T follicular helper cell (primary cell): ENCODE measurements around the gene PLA2G7.

Source experiments
- DNase-seq: peaks from one replicate; pipeline ENCODE4 v3.0.0-alpha.2; 2020; ENCODE audit warnings: low read depth

The PLA2G7 gene

GRCh38 chr6:46688966-46689335 is 46.2 kb downstream of the PLA2G7 start:
- DNase-seq: no peak

- no peak for DNase-seq
These were observed 46.8 kb downstream of the PLA2G7 start for GRCh38 chr6:46688117-46688965.

- DNase-seq: no peak
These were observed 47.5 kb downstream of the PLA2G7 start, which contains the start of gene TDRD6 for GRCh38 chr6:46687619-46688097. TDRD6 (plus strand) TSS chr6:46687885; CDS start chr6:46688129, 244 bp downstream.

- no peak for DNase-seq
These were observed 50.4 kb downstream of the PLA2G7 start for GRCh38 chr6:46684771-46685170.

- DNase-seq: no peak
These were observed 57.9 kb downstream of the PLA2G7 start for GRCh38 chr6:46677314-46677654.

GRCh38 chr6:46676604-46677313 is 58.4 kb downstream of the PLA2G7 start:
- no peak for DNase-seq

- DNase-seq: no peak
These were observed 60.8 kb downstream of the PLA2G7 start for GRCh38 chr6:46674410-46674809.

- DNase-seq: no peak
These were observed 67.8 kb downstream of the PLA2G7 start for GRCh38 chr6:46667377-46667776.

- DNase-seq: no peak
These were observed 73.7 kb downstream of the PLA2G7 start for GRCh38 chr6:46661483-46661882.

GRCh38 chr6:46657642-46658041 is 77.5 kb downstream of the PLA2G7 start:
- no peak for DNase-seq

GRCh38 chr6:46655803-46656202 is 79.4 kb downstream of the PLA2G7 start:
- no peak for DNase-seq
